Suppressor macrophage treated with lipopolysaccharide for 1 hour (primary cell): ENCODE data around the gene CLEC1A.

Source experiments
- DNase-seq, 3 donors: peaks; one replicate each; pipeline ENCODE4 v3.0.0-alpha.2; 2020 to 2022

CLEC1A gene

GRCh38 chr12:10101042-10101579 is 2.3 kb upstream of the CLEC1A start:
- no peak for DNase-seq

GRCh38 chr12:10097521-10097920 is 1.3 kb downstream of the CLEC1A start:
- peak; percentile 24 to 78 (median 72) for DNase-seq

- no peak for DNase-seq
These were observed 2.8 kb downstream of the CLEC1A start for GRCh38 chr12:10095971-10096370.

- DNase-seq: peak; percentile 68 to 91 (median 88)
These were observed 4.0 kb downstream of the CLEC1A start for GRCh38 chr12:10094646-10095395.

- peak in 2 of 3 donors; percentile 37 to 47 for DNase-seq
These were observed 9.6 kb downstream of the CLEC1A start for GRCh38 chr12:10088955-10089900.

GRCh38 chr12:10088031-10088430 is 10.8 kb downstream of the CLEC1A start:
- DNase-seq: peak in 2 of 3 donors; percentile 64 to 67

- no peak for DNase-seq
These were observed 12.4 kb downstream of the CLEC1A start for GRCh38 chr12:10086387-10086786.

GRCh38 chr12:10084733-10085132 is 14.1 kb downstream of the CLEC1A start:
- no peak for DNase-seq

GRCh38 chr12:10082117-10082874 is 16.5 kb downstream of the CLEC1A start:
- DNase-seq: peak; percentile 26 to 38 (median 28)

GRCh38 chr12:10075451-10075850 is 23.3 kb downstream of the CLEC1A start:
- no peak for DNase-seq

- DNase-seq: no peak
These were observed 25.5 kb downstream of the CLEC1A start for GRCh38 chr12:10073261-10073660.

GRCh38 chr12:10072131-10072530 is 26.7 kb downstream of the CLEC1A start:
- no peak for DNase-seq

- no peak for DNase-seq
These were observed 28.4 kb downstream of the CLEC1A start for GRCh38 chr12:10070380-10070779.

- DNase-seq: peak; percentile 33 to 56 (median 40)
These were observed 28.8 kb downstream of the CLEC1A start for GRCh38 chr12:10069976-10070375.

GRCh38 chr12:10069099-10069498 is 29.7 kb downstream of the CLEC1A start:
- peak; percentile 41 to 58 (median 58) for DNase-seq

GRCh38 chr12:10068644-10069043 is 30.1 kb downstream of the CLEC1A start:
- peak; percentile 58 to 88 (median 87) for DNase-seq

- peak in 1 of 3 donors; percentile 25 for DNase-seq
These were observed 30.8 kb downstream of the CLEC1A start for GRCh38 chr12:10067942-10068341.

GRCh38 chr12:10067264-10067663 is 31.5 kb downstream of the CLEC1A start:
- no peak for DNase-seq

GRCh38 chr12:10065241-10065640 is 33.5 kb downstream of the CLEC1A start:
- DNase-seq: no peak

- no peak for DNase-seq
These were observed 40.4 kb downstream of the CLEC1A start for GRCh38 chr12:10058387-10058786.

- DNase-seq: no peak
These were observed 46.4 kb downstream of the CLEC1A start for GRCh38 chr12:10052193-10052913.

GRCh38 chr12:10048526-10048925 is 50.3 kb downstream of the CLEC1A start:
- DNase-seq: peak; percentile 31 to 45 (median 38)
